Measurements from ENCODE around the gene PRKCE. TPM values are rescaled to one million over a fixed set of nuclear protein-coding genes. Genes with fewer than 3 reads are reported as not detected.

The PRKCE gene
- total and polyA plus RNA-seq, 2 donors (not counting 3 experiments of a cell fraction or from before 2014, with no cell fraction given): 27.9 to 33.9 TPM

DNA sequence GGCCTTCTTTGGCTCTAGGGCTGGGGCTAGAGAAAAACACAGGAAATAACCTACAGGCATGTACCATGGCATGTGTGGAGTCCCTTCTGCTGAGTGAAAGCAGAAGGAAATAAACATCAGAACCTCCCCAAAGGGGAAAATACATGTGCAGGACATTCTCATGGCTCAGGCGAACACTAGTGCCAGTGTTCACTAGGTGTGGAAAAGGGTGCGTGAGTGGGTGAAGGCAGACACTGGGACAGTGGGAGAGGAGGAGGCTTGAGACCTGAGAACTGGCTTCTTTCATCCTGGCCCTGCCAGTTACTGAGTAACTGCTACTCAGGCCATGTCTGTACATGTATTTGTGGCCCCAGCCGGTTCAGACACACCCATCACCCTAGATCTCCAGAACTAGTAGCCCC lies 268.2 kb downstream of the PRKCE start:
- Histone ChIP-seq H3K27ac (ENCODE audit: insufficient read depth, low read depth, low read length) (no peak overlapping the region), H3K36me3 (ENCODE audit: control insufficient read depth in 2 of 2, extremely low read depth in 1 of 2, insufficient read depth in 2 of 2, low read length in 2 of 2) (no peaks in the 10 kb centered on the region), H3K9ac (replicated peaks; ENCODE audit: extremely low read depth, insufficient read depth, low read length) (no peak overlapping the region), H3K9me3 (replicated peaks; ENCODE audit: control insufficient read depth, insufficient read depth, low read length) (no peaks in the 10 kb centered on the region), H3K9me1 (replicated peaks; ENCODE audit: control insufficient read depth, extremely low read depth, insufficient read depth, low read length) (no peaks in the 10 kb centered on the region), H4K20me1 (replicated peaks; ENCODE audit: control insufficient read depth, extremely low read depth, insufficient read depth, low read length) (no peaks in the 10 kb centered on the region), H3K27me3 (ENCODE audit: control insufficient read depth in 2 of 2, insufficient read depth in 2 of 2, low read length in 2 of 2) (no peaks in the 10 kb centered on the region), H3K79me2 (ENCODE audit: control insufficient read depth, insufficient read depth, low read length) (no peaks in the 10 kb centered on the region), H3K4me3 (replicated peaks in 1 of 3; ENCODE audit: insufficient read depth in 1 of 3, low read depth in 1 of 3, low read length in 3 of 3) (no peak overlapping the region), H3K4me2 (ENCODE audit: insufficient read depth, low read length) (no peak overlapping the region), H2AFZ (ENCODE audit: low read depth, low read length) (no peak overlapping the region), H3K4me1 (ENCODE audit: control insufficient read depth, extremely low read depth, insufficient read depth, low read length) (peaks cover 6% of the 10 kb centered on the region)
- no TSS peak for BruUV-seq (replicated peaks)
- TF ChIP-seq POLR2A (IDR thresholded peaks at IDR 0.05; ENCODE audit: low read depth, low read length) (no peak), JUN (IDR thresholded peaks at IDR 0.05; ENCODE audit: borderline replicate concordance, insufficient read depth, insufficient read length, low read depth) (no peak), FOS (IDR thresholded peaks at IDR 0.05; ENCODE audit: borderline replicate concordance, insufficient read depth, low read length) (no peak), MYC (IDR thresholded peaks at IDR 0.05; ENCODE audit: low read depth, low read length) (no peak), POLR2AphosphoS5 (IDR thresholded peaks at IDR 0.05; ENCODE audit: insufficient read depth, low read depth, low read length) (no peak), EZH2 (IDR thresholded peaks at IDR 0.05; ENCODE audit: borderline replicate concordance, low read depth, low read length, severe bottlenecking) (no peak), GATA2 (IDR thresholded peaks at IDR 0.05; ENCODE audit: insufficient read depth, insufficient read length, low read depth, low read length) (no peak)
- TF ChIP-seq, protein P1, sequence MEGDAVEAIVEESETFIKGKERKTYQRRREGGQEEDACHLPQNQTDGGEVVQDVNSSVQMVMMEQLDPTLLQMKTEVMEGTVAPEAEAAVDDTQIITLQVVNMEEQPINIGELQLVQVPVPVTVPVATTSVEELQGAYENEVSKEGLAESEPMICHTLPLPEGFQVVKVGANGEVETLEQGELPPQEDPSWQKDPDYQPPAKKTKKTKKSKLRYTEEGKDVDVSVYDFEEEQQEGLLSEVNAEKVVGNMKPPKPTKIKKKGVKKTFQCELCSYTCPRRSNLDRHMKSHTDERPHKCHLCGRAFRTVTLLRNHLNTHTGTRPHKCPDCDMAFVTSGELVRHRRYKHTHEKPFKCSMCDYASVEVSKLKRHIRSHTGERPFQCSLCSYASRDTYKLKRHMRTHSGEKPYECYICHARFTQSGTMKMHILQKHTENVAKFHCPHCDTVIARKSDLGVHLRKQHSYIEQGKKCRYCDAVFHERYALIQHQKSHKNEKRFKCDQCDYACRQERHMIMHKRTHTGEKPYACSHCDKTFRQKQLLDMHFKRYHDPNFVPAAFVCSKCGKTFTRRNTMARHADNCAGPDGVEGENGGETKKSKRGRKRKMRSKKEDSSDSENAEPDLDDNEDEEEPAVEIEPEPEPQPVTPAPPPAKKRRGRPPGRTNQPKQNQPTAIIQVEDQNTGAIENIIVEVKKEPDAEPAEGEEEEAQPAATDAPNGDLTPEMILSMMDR (IDR thresholded peaks at IDR 0.05; ENCODE audit: extremely low read depth in 1 of 2, insufficient read depth in 1 of 2, low read depth in 1 of 2, low read length in 2 of 2): no peak
- TF ChIP-seq, protein P2, sequence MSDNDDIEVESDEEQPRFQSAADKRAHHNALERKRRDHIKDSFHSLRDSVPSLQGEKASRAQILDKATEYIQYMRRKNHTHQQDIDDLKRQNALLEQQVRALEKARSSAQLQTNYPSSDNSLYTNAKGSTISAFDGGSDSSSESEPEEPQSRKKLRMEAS (IDR thresholded peaks at IDR 0.05; ENCODE audit: insufficient read depth, insufficient read length): no peak
- dilution Hi-C loops (cut with MboI; ENCODE audit: extremely low pct_ligation_motif_present, low sequenced_read_pairs): no loop called here
- no peak for FAIRE-seq
- ChIA-PET POLR2A (no interaction called here), CTCF (interaction anchor here (0.6 to 2.3 kb wide), 5 partner anchors 11 to 383 kb away, joined by 3 to 7 read pairs (median 4); no protein-coding TSS in a partner anchor)
- DNase-seq (ENCODE audit: low read depth, low spot score): no peak
- intact Hi-C loops (cut with micrococcal nuclease): no loop called here
